H9 (cell line): ENCODE results near the gene MIS18A. TPM values are rescaled to one million over a fixed set of nuclear protein-coding genes. Genes with fewer than 3 reads are reported as not detected.

Experiments
- DNase-seq: peaks from one replicate; pipeline ENCODE4 v3.0.0-alpha.2; 2017
- H2AFZ ChIP-seq: one replicate; pipeline ENCODE4 v1.6.1; 2013; ENCODE audit warnings: mild to moderate bottlenecking, low read length, control low read depth, moderate library complexity
- H2AK5ac ChIP-seq: 2 replicates; pipeline ENCODE4 v1.6.1; 2013; ENCODE audit warnings: low read length, control low read depth, mixed read lengths; ENCODE audit not compliant: insufficient read length
- H2BK120ac ChIP-seq: one replicate; pipeline ENCODE4 v1.6.1; 2013; ENCODE audit warnings: low read depth, mild to moderate bottlenecking, low read length, control low read depth, inconsistent platforms; ENCODE audit not compliant: poor library complexity, severe bottlenecking
- H2BK12ac ChIP-seq: 2 replicates; pipeline ENCODE4 v1.6.1; 2013; ENCODE audit warnings: low read length, control low read depth, mixed read lengths, low read depth; ENCODE audit not compliant: insufficient read length
- H2BK15ac ChIP-seq: 2 replicates; pipeline ENCODE4 v1.6.1; 2013; ENCODE audit warnings: low read depth, low read length, control low read depth
- H2BK20ac ChIP-seq: one replicate; pipeline ENCODE4 v1.6.1; 2013; ENCODE audit warnings: low read depth, mild to moderate bottlenecking, low read length, control low read depth, inconsistent platforms; ENCODE audit not compliant: poor library complexity, severe bottlenecking
- H2BK5ac ChIP-seq: 2 replicates; pipeline ENCODE4 v1.6.1; 2013; ENCODE audit warnings: low read length, control low read depth, mixed read lengths; ENCODE audit not compliant: insufficient read length
- H3K14ac ChIP-seq: 2 replicates; pipeline ENCODE4 v1.6.1; 2013; ENCODE audit warnings: low read length, control low read depth; ENCODE audit not compliant: insufficient read depth
- H3K18ac ChIP-seq: 2 replicates; pipeline ENCODE4 v1.6.1; 2013; ENCODE audit warnings: low read depth, mild to moderate bottlenecking, mixed read lengths, low read length, control low read depth; ENCODE audit not compliant: insufficient read length
- H3K23ac ChIP-seq: 2 replicates; pipeline ENCODE4 v1.6.1; 2013; ENCODE audit warnings: low read length, control low read depth, mixed read lengths, low read depth; ENCODE audit not compliant: insufficient read length
- H3K23me2 ChIP-seq: 2 replicates; pipeline ENCODE4 v1.6.1; 2013; ENCODE audit warnings: low read depth, mild to moderate bottlenecking, mixed read lengths, low read length, control low read depth; ENCODE audit not compliant: insufficient read length, poor library complexity, severe bottlenecking
- H3K27ac ChIP-seq: 2 replicates; pipeline ENCODE4 v1.5.1; 2013; ENCODE audit warnings: low read length, control low read depth, mixed read lengths, low read depth; ENCODE audit not compliant: insufficient read length
- H3K27me3 ChIP-seq: 2 replicates; pipeline ENCODE4 v1.6.1; 2013; ENCODE audit warnings: low read length, control low read depth, inconsistent platforms; ENCODE audit not compliant: insufficient read depth
- H3K4ac ChIP-seq: 2 replicates; pipeline ENCODE4 v1.6.1; 2013; ENCODE audit warnings: low read depth, mild to moderate bottlenecking, control low read depth, inconsistent platforms, low read length, moderate library complexity
- H3K4me1 ChIP-seq: 2 replicates; pipeline ENCODE4 v1.6.1; 2013; ENCODE audit warnings: low read length, control low read depth, inconsistent platforms; ENCODE audit not compliant: insufficient read depth
- H3K4me2 ChIP-seq: 2 replicates; pipeline ENCODE4 v1.6.1; 2013; ENCODE audit warnings: low read length, control low read depth, mixed read lengths; ENCODE audit not compliant: insufficient read length, insufficient read depth
- H3K56ac ChIP-seq: 2 replicates; pipeline ENCODE4 v1.6.1; 2013; ENCODE audit warnings: low read depth, mild to moderate bottlenecking, mixed read lengths, low read length, control low read depth; ENCODE audit not compliant: insufficient read length
- H3K79me1 ChIP-seq: 2 replicates; pipeline ENCODE4 v1.6.1; 2013; ENCODE audit warnings: low read depth, mild to moderate bottlenecking, moderate library complexity, low read length, control low read depth, inconsistent platforms; ENCODE audit not compliant: insufficient read depth, poor library complexity, severe bottlenecking
- H3K79me2 ChIP-seq: 2 replicates; pipeline ENCODE4 v1.6.1; 2013; ENCODE audit warnings: low read length, control low read depth, inconsistent platforms; ENCODE audit not compliant: insufficient read depth
- H3K9ac ChIP-seq: 2 replicates; pipeline ENCODE4 v1.6.1; 2013; ENCODE audit warnings: low read length, control low read depth, mixed read lengths; ENCODE audit not compliant: insufficient read length; ENCODE audit errors: extremely low read depth
- H3K9me3 ChIP-seq: one replicate; pipeline ENCODE4 v1.6.1; 2013; ENCODE audit warnings: low read depth, low read length, inconsistent platforms; ENCODE audit not compliant: control insufficient read depth
- H3T11ph ChIP-seq: one replicate; pipeline ENCODE4 v1.6.1; 2013; ENCODE audit warnings: mild to moderate bottlenecking, low read length, control low read depth, inconsistent platforms
- H4K20me1 ChIP-seq: one replicate; pipeline ENCODE4 v1.6.1; 2013; ENCODE audit not compliant: control insufficient read depth, insufficient read length, insufficient read depth
- H4K5ac ChIP-seq: 2 replicates; pipeline ENCODE4 v1.6.1; 2013; ENCODE audit warnings: low read depth, mild to moderate bottlenecking, mixed read lengths, low read length, control low read depth; ENCODE audit not compliant: insufficient read length
- H4K8ac ChIP-seq: replicated peaks from 2 replicates; pipeline ENCODE4 v1.6.1; 2013; ENCODE audit warnings: low read length, control low read depth, mixed read lengths, low read depth; ENCODE audit not compliant: insufficient read length
- H4K91ac ChIP-seq: 2 replicates; pipeline ENCODE4 v1.6.1; 2013; ENCODE audit warnings: low read depth, mild to moderate bottlenecking, moderate library complexity, mixed read lengths, low read length, control low read depth; ENCODE audit not compliant: insufficient read length
- H3K27ac Mint-ChIP-seq, 3 experiments: 2 replicates in 2 of 3; 3 replicates in 1 of 3; pipeline ENCODE4 v1.8.0; 2020 to 2021; ENCODE audit warnings: mixed read lengths in 3 of 3, mild to moderate bottlenecking in 1 of 3, moderate library complexity in 1 of 3
- H3K27me3 Mint-ChIP-seq: 2 replicates; pipeline ENCODE4 v1.8.0; 2021; ENCODE audit warnings: low read depth, mild to moderate bottlenecking, moderate library complexity, mixed read lengths
- H3K36me3 Mint-ChIP-seq, 3 experiments: 2 replicates in 2 of 3; 3 replicates in 1 of 3; pipeline ENCODE4 v1.8.0; 2020 to 2021; ENCODE audit warnings: low read depth in 3 of 3, mixed read lengths in 3 of 3; ENCODE audit not compliant: insufficient read depth in 1 of 3
- H3K4me1 Mint-ChIP-seq, 2 experiments: 2 replicates each; pipeline ENCODE4 v1.8.0; 2020; ENCODE audit warnings: mixed read lengths in 2 of 2
- H3K4me3 Mint-ChIP-seq, 2 experiments: 2 replicates in 1 of 2; 3 replicates in 1 of 2; pipeline ENCODE4 v1.8.0; 2020 to 2021; ENCODE audit warnings: mild to moderate bottlenecking in 2 of 2, mixed read lengths in 2 of 2, moderate library complexity in 1 of 2
- H3K9me3 Mint-ChIP-seq, 2 experiments: 2 replicates in 1 of 2; 3 replicates in 1 of 2; pipeline ENCODE4 v1.8.0; 2020; ENCODE audit warnings: mild to moderate bottlenecking in 2 of 2, mixed read lengths in 2 of 2, moderate library complexity in 1 of 2
- WGBS: extraction: QIAGEN DNeasy Blood & Tissue Kit; methylation state at CpG from one replicate; pipeline ENCODE4 v1.1.7; 2013; ENCODE audit warnings: missing lambda C conversion rate, low lambda C conversion rate, mixed read lengths; ENCODE audit not compliant: insufficient read length; ENCODE audit errors: extremely low coverage; 5-methylcytosine and 5-hydroxymethylcytosine counted together
- total RNA-seq: library from RNA; stranded (reverse); gene quantifications from 2 replicates; pipeline ENCODE4 v1.2.1, GENCODE V29; 2021
- TF ChIP-seq, protein P1 (sequence below): fragments of 200-600 bp; sonication (generic); conservative IDR thresholded peaks from 3 replicates; pipeline ENCODE4 v1.8.0; 2021; ENCODE audit warnings: antibody characterized with exemption, mild to moderate bottlenecking

Gene MIS18A
- total RNA-seq, 1 experiment from 2014 or later: 56.5 TPM

DNA sequence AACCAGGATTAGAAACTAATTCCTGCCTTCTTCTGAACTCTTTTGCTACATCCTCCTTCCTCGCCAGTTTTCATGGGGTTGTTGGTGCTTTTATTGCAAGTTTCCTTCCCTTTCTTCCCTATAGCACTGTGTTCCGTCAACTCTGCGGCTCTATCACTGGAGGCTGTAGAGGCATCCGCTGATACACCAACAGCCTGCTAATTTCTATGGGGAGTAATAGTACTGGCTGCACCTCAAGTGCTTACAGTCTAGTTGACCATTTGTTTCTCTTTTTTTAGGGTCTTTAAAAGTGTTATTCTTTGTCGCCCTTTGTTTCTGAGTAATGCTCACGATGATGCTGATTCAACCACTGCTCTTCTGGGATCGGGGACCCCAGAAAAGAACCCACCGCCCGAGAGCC lies 746 bp downstream of the MIS18A start:
- no CpG with 5 or more reads among the region's 9 CpGs for WGBS
- no peaks in the 10 kb centered on the region for H3K9me3 Mint-ChIP-seq

More for the DNA sequence above, 746 bp downstream of the MIS18A start:
- peaks cover 5 to 23% (median 19%) of the 10 kb centered on the region in 3 experiments; a peak in 6 of 7 replicates for H3K36me3 Mint-ChIP-seq
- H3K23me2 ChIP-seq: peaks cover 10% of the 10 kb centered on the region
- H3K4me2 ChIP-seq: peak overlapping the region; percentile 92
- no peak overlapping the region for H4K91ac ChIP-seq
- H3K79me1 ChIP-seq: no peaks in the 10 kb centered on the region
- H3K4me1 ChIP-seq: no peaks in the 10 kb centered on the region
- no peak overlapping the region for H3K23ac ChIP-seq
- peak overlapping the region in 2 of 3 experiments; percentile 64 to 94; a peak in 5 of 7 replicates for H3K27ac Mint-ChIP-seq
- no peaks in the 10 kb centered on the region for H3K27me3 ChIP-seq
- no peak overlapping the region for H2BK15ac ChIP-seq
- H3K27me3 Mint-ChIP-seq: no peaks in the 10 kb centered on the region; the same call in 1 of the 2 replicates
- H4K20me1 ChIP-seq: no peaks in the 10 kb centered on the region
- H2BK20ac ChIP-seq: no peak overlapping the region
- H3K4me1 Mint-ChIP-seq: peaks cover 12 to 18% of the 10 kb centered on the region in 2 experiments; a peak in 3 of 4 replicates
- H2BK120ac ChIP-seq: no peak overlapping the region
- no peak overlapping the region for H3K27ac ChIP-seq
- H4K8ac ChIP-seq: no peak overlapping the region
- no peak overlapping the region for H3K56ac ChIP-seq
- peak overlapping the region; percentile 44 for H3K9ac ChIP-seq
- H3K9me3 ChIP-seq: no peaks in the 10 kb centered on the region
- TF ChIP-seq, protein P1, sequence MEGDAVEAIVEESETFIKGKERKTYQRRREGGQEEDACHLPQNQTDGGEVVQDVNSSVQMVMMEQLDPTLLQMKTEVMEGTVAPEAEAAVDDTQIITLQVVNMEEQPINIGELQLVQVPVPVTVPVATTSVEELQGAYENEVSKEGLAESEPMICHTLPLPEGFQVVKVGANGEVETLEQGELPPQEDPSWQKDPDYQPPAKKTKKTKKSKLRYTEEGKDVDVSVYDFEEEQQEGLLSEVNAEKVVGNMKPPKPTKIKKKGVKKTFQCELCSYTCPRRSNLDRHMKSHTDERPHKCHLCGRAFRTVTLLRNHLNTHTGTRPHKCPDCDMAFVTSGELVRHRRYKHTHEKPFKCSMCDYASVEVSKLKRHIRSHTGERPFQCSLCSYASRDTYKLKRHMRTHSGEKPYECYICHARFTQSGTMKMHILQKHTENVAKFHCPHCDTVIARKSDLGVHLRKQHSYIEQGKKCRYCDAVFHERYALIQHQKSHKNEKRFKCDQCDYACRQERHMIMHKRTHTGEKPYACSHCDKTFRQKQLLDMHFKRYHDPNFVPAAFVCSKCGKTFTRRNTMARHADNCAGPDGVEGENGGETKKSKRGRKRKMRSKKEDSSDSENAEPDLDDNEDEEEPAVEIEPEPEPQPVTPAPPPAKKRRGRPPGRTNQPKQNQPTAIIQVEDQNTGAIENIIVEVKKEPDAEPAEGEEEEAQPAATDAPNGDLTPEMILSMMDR: no peak
- H3K4ac ChIP-seq: no peak overlapping the region
- no peak overlapping the region for H4K5ac ChIP-seq
- H2AK5ac ChIP-seq: no peak overlapping the region
- H3T11ph ChIP-seq: no peak overlapping the region
- H3K14ac ChIP-seq: 0 out of 2 replicates have a peak overlapping the region, but pooled peaks have one; percentile 6
- H2BK12ac ChIP-seq: no peak overlapping the region
- DNase-seq: no peak
- no peak overlapping the region for H3K18ac ChIP-seq
- H3K79me2 ChIP-seq: peaks cover 2% of the 10 kb centered on the region; the same call in 1 of the 2 replicates
- H3K4me3 Mint-ChIP-seq: peak overlapping the region; percentile 99 to 100
- no peak overlapping the region for H2BK5ac ChIP-seq
- H2AFZ ChIP-seq: no peak overlapping the region
